GM12878 (cell line): ENCODE data around the gene CDH4. TPM values are rescaled to one million over a fixed set of nuclear protein-coding genes. Genes with fewer than 3 reads are reported as not detected.

Experiments used
- ATAC-seq: fragments of 200-7000 bp; cut with Tn5 transposase; 3 replicates; pipeline ENCODE4 v1.9.1; 2020; ENCODE audit warnings: mild to moderate bottlenecking, moderate library complexity
- BruUV-seq: library from RNA; stranded (reverse); fragments of 400-500 nt; replicated peaks from 2 replicates; lab custom pipeline; 2021; lab: Mats Ljungman, UMichigan
- CTCF ChIA-PET: fragments of 300-600 bp; sonication (Branson Sonifier 250); formaldehyde crosslinking; extraction: SDS; loops from one replicate; lab custom pipeline; 2021; ENCODE audit warnings: inconsistent platforms; lab: Yijun Ruan, JAX
- POLR2A ChIA-PET: fragments of 350-600 bp; formaldehyde crosslinking; extraction: SDS; loops from one replicate; lab custom pipeline; 2021; ENCODE audit warnings: inconsistent platforms; lab: Charles Lee
- RAD21 ChIA-PET: fragments of 300-600 bp; sonication (Branson Sonifier 250); formaldehyde crosslinking; loops from one replicate; lab custom pipeline; 2023; ENCODE audit warnings: antibody characterized with exemption; ENCODE audit not compliant: unreplicated experiment; lab: Charles Lee
- SMC1A ChIA-PET: fragments of 300-600 bp; sonication (Branson Sonifier 250); formaldehyde crosslinking; loops from one replicate; lab custom pipeline; 2023; ENCODE audit not compliant: unreplicated experiment, uncharacterized antibody; lab: Charles Lee
- DNase-seq: peaks from one replicate; pipeline ENCODE4 v3.0.0-alpha.2; 2011; ENCODE audit warnings: low read depth, low spot score
- FAIRE-seq: peaks from 3 replicates; lab custom pipeline; 2011; peaks lifted over from hg19 to GRCh38; lab: Jason Lieb, UNC
- H2AFZ ChIP-seq: 2 replicates; pipeline ENCODE4 v1.6.0; 2011; ENCODE audit warnings: low read depth, low read length, control low read depth; ENCODE audit not compliant: control insufficient read depth
- H3K27ac ChIP-seq: 2 replicates; pipeline ENCODE4 v1.5.1; 2011; ENCODE audit warnings: control low read depth; ENCODE audit not compliant: control insufficient read depth, insufficient read depth
- H3K27me3 ChIP-seq, 2 experiments: replicated peaks in 1 of 2; 2 replicates each; pipeline versions ENCODE4 v1.6.0 to v1.6.1; 2011; ENCODE audit warnings: low read length in 1 of 2; ENCODE audit not compliant: control insufficient read depth in 2 of 2, insufficient read depth in 2 of 2
- H3K36me3 ChIP-seq, 2 experiments: 2 replicates each; pipeline ENCODE4 v1.5.1; 2011; ENCODE audit warnings: low read length in 1 of 2; ENCODE audit not compliant: control insufficient read depth in 2 of 2, insufficient read depth in 2 of 2
- H3K4me1 ChIP-seq: 2 replicates; pipeline ENCODE4 v1.6.1; 2011; ENCODE audit warnings: mild to moderate bottlenecking, low read length, moderate library complexity, mixed read lengths; ENCODE audit not compliant: control insufficient read depth, insufficient read depth
- H3K4me2 ChIP-seq: 2 replicates; pipeline ENCODE4 v1.6.0; 2011; ENCODE audit warnings: control low read depth; ENCODE audit not compliant: control insufficient read depth, insufficient read depth
- H3K4me3 ChIP-seq: fragments of 200-600 bp; sonication (generic); 2 replicates; pipeline ENCODE4 v1.5.1; 2016
- H3K79me2 ChIP-seq: 2 replicates; pipeline ENCODE4 v1.6.0; 2011; ENCODE audit warnings: low read length; ENCODE audit not compliant: control insufficient read depth, insufficient read depth
- H3K9ac ChIP-seq: 2 replicates; pipeline ENCODE4 v1.8.0; 2011; ENCODE audit warnings: low read length, control low read depth, mixed read lengths; ENCODE audit not compliant: control insufficient read depth, insufficient read depth
- H3K9me3 ChIP-seq: replicated peaks from 3 replicates; pipeline ENCODE4 v1.5.1; 2011; ENCODE audit warnings: mild to moderate bottlenecking, low read length; ENCODE audit not compliant: control insufficient read depth, insufficient read depth
- H4K20me1 ChIP-seq: 2 replicates; pipeline ENCODE4 v1.6.0; 2011; ENCODE audit not compliant: control insufficient read depth, insufficient read depth
- CREM ChIP-seq: IDR thresholded peaks from 2 replicates; pipeline ENCODE4 v1.6.1; 2014; ENCODE audit warnings: antibody characterized with exemption, low read depth
- EP300 ChIP-seq, 2 experiments: fragments of 150-350 bp in 1 of 2; IDR thresholded peaks; 2 replicates each; pipeline ENCODE4 v1.6.1; 2011 to 2012; ENCODE audit warnings: low read depth in 2 of 2, low read length in 2 of 2, borderline replicate concordance in 1 of 2, improper control_type of control experiment in 1 of 2, inconsistent platforms in 1 of 2; ENCODE audit not compliant: control insufficient read depth in 1 of 2
- KAT2A ChIP-seq: conservative IDR thresholded peaks from 2 replicates; pipeline ENCODE4 v1.6.1; 2011; ENCODE audit warnings: low read depth, low read length; ENCODE audit not compliant: control insufficient read depth
- NBN ChIP-seq: fragments of 450-650 bp; IDR thresholded peaks from 2 replicates; pipeline ENCODE4 v1.6.1; 2016
- NFXL1 ChIP-seq: fragments of 450-650 bp; IDR thresholded peaks from 2 replicates; pipeline ENCODE4 v1.6.1; 2017; ENCODE audit warnings: antibody characterized with exemption, mild to moderate bottlenecking, borderline replicate concordance
- NFYB ChIP-seq: IDR thresholded peaks from 2 replicates; pipeline ENCODE4 v1.6.1; 2011; ENCODE audit warnings: low read depth, mild to moderate bottlenecking, low read length, improper control_type of control experiment, moderate library complexity; ENCODE audit not compliant: insufficient read depth
- NR2C1 ChIP-seq: fragments of 450-650 bp; IDR thresholded peaks from 2 replicates; pipeline ENCODE4 v1.6.1; 2017; ENCODE audit warnings: antibody characterized with exemption, mild to moderate bottlenecking, moderate library complexity
- POLR2A ChIP-seq: IDR thresholded peaks from 2 replicates; pipeline ENCODE4 v1.6.1; 2011; ENCODE audit warnings: low read depth, mild to moderate bottlenecking, low read length
- SMAD5 ChIP-seq: IDR thresholded peaks from 2 replicates; pipeline ENCODE4 v1.6.1; 2016; ENCODE audit warnings: antibody characterized with exemption, low read depth
- SRF ChIP-seq, 2 experiments: IDR thresholded peaks; 2 replicates each; pipeline ENCODE4 v1.6.1; 2011; ENCODE audit warnings: low read depth in 2 of 2, low read length in 2 of 2, mild to moderate bottlenecking in 1 of 2, moderate library complexity in 1 of 2
- USF1 ChIP-seq: IDR thresholded peaks from 2 replicates; pipeline ENCODE4 v1.6.1; 2011; ENCODE audit warnings: borderline replicate concordance, low read depth, mild to moderate bottlenecking, moderate library complexity, mixed read lengths, low read length; ENCODE audit not compliant: insufficient read depth; ENCODE audit errors: extremely low read length
- YBX1 ChIP-seq: fragments of 450-650 bp; IDR thresholded peaks from 2 replicates; pipeline ENCODE4 v1.6.1; 2016; ENCODE audit warnings: antibody characterized with exemption
- ZNF207 ChIP-seq: fragments of 450-650 bp; IDR thresholded peaks from 2 replicates; pipeline ENCODE4 v1.6.1; 2014; ENCODE audit warnings: antibody characterized with exemption, mild to moderate bottlenecking, borderline replicate concordance
- WGBS: methylation state at CpG from one replicate; pipeline ENCODE4 v1.1.6; 2016; ENCODE audit warnings: low lambda C conversion rate; ENCODE audit not compliant: insufficient replicate concordance, insufficient coverage; ENCODE audit errors: missing lambda C conversion rate; 5-methylcytosine and 5-hydroxymethylcytosine counted together
- in situ Hi-C: fragments of 300-500 bp; cut with MboI; formaldehyde crosslinking; loops from 9 replicates; pipeline ENCODE4 v1.14.3; 2018; ENCODE audit warnings: mixed read lengths
- intact Hi-C: fragments of 100-400 bp; cut with micrococcal nuclease; formaldehyde crosslinking; loops from one replicate; pipeline ENCODE4 v1.14.2; 2022; ENCODE audit not compliant: unreplicated experiment
- polyA plus RNA-seq, 11 experiments: library from polyadenylated mRNA; depleted of rRNA in 4 of 11; unstranded in 6 of 11; stranded (reverse) in 5 of 11; fragments of >200 nt; fragmentation: Nextera tagmentation in 4 of 11; fragmentation: Illumina TruSeq in 1 of 11; extraction: Ambion mirVana in 4 of 11; extraction: Trizol in 1 of 11; gene quantifications; 1 replicate in 1 of 11; 2 replicates in 10 of 11; pipeline versions ENCODE4 v1.2.1 to v1.2.3, GENCODE V29; 2011 to 2016; ENCODE audit warnings: inconsistent platforms in 2 of 11, missing spikeins in 2 of 11, low read depth in 1 of 11
- total RNA-seq, 4 experiments: library from RNA; depleted of rRNA in 3 of 4; stranded (reverse); fragments of >200 nt in 3 of 4; fragmentation: Illumina TruSeq in 1 of 4; extraction: Trizol in 1 of 4; gene quantifications; 2 replicates each; pipeline versions ENCODE4 v1.2.1 to v1.2.3, GENCODE V29; 2013 to 2021
- TF ChIP-seq, protein P1 (sequence below): fragments of 450-650 bp; formaldehyde crosslinking; IDR thresholded peaks from 2 replicates; pipeline ENCODE4 v1.4.0; 2020; ENCODE audit warnings: mild to moderate bottlenecking, moderate library complexity
- TF ChIP-seq, protein P2 (sequence below): fragments of 450-650 bp; IDR thresholded peaks from 2 replicates; pipeline ENCODE4 v1.6.1; 2014; ENCODE audit warnings: mild to moderate bottlenecking

CDH4 gene
- total and polyA plus RNA-seq, 10 of the 15 experiments (the other 5 are each of a cell fraction or from before 2014, with no cell fraction given) = not detected

- no peak for TF ChIP-seq USF1
- TF ChIP-seq CREM = no peak
- no peak for TF ChIP-seq EP300 (IDR thresholded peaks at IDR 0.05; ENCODE audit: borderline replicate concordance in 1 of 2, control insufficient read depth in 1 of 2, low read depth in 2 of 2, low read length in 2 of 2)
- no peak for TF ChIP-seq ZNF207
- TF ChIP-seq KAT2A = no peak
- no peak for TF ChIP-seq NBN
These were observed 224.9 kb downstream of the CDH4 start (continued) for GRCh38 chr20:61476956-61477355.

- H3K36me3 ChIP-seq = no peaks in the 10 kb centered on the region
- no peak overlapping the region for H3K4me3 ChIP-seq
- DNase-seq = no peak
- H3K9ac ChIP-seq = no peak overlapping the region
- BruUV-seq = no TSS peak
- no peak for FAIRE-seq
- no peaks in the 10 kb centered on the region; the same call in 2 of the 3 replicates for H3K9me3 ChIP-seq
- ChIA-PET POLR2A (no interaction called here), RAD21 (no interaction called here), SMC1A (no interaction called here), CTCF (no interaction called here)
- no peak overlapping the region for H2AFZ ChIP-seq
- H3K79me2 ChIP-seq = no peaks in the 10 kb centered on the region
- no peaks in the 10 kb centered on the region for H3K4me1 ChIP-seq
- 35% methylated on average over 9 of the region's 9 CpGs for WGBS
- no peaks in the 10 kb centered on the region for H3K27me3 ChIP-seq
- in situ Hi-C loops (loop anchor here (25.0 kb wide), 1 partner anchor 610 kb away; no protein-coding TSS in a partner anchor), intact Hi-C loops (no loop called here)
- H3K4me2 ChIP-seq = no peak overlapping the region
- no peak for ATAC-seq
- H4K20me1 ChIP-seq = no peaks in the 10 kb centered on the region
- H3K27ac ChIP-seq = no peak overlapping the region
- TF ChIP-seq SRF (IDR thresholded peaks at IDR 0.05; ENCODE audit: low read depth in 2 of 2, low read length in 2 of 2) = no peak
- TF ChIP-seq, protein P1, sequence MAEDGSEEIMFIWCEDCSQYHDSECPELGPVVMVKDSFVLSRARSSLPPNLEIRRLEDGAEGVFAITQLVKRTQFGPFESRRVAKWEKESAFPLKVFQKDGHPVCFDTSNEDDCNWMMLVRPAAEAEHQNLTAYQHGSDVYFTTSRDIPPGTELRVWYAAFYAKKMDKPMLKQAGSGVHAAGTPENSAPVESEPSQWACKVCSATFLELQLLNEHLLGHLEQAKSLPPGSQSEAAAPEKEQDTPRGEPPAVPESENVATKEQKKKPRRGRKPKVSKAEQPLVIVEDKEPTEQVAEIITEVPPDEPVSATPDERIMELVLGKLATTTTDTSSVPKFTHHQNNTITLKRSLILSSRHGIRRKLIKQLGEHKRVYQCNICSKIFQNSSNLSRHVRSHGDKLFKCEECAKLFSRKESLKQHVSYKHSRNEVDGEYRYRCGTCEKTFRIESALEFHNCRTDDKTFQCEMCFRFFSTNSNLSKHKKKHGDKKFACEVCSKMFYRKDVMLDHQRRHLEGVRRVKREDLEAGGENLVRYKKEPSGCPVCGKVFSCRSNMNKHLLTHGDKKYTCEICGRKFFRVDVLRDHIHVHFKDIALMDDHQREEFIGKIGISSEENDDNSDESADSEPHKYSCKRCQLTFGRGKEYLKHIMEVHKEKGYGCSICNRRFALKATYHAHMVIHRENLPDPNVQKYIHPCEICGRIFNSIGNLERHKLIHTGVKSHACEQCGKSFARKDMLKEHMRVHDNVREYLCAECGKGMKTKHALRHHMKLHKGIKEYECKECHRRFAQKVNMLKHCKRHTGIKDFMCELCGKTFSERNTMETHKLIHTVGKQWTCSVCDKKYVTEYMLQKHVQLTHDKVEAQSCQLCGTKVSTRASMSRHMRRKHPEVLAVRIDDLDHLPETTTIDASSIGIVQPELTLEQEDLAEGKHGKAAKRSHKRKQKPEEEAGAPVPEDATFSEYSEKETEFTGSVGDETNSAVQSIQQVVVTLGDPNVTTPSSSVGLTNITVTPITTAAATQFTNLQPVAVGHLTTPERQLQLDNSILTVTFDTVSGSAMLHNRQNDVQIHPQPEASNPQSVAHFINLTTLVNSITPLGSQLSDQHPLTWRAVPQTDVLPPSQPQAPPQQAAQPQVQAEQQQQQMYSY (CRISPR knock-in tag) = no peak
- TF ChIP-seq POLR2A = no peak
- no peak for TF ChIP-seq KAT2A
- no peak for TF ChIP-seq NR2C1
- no peak for TF ChIP-seq NFXL1
- TF ChIP-seq ZNF207 = no peak
- TF ChIP-seq, protein P2, sequence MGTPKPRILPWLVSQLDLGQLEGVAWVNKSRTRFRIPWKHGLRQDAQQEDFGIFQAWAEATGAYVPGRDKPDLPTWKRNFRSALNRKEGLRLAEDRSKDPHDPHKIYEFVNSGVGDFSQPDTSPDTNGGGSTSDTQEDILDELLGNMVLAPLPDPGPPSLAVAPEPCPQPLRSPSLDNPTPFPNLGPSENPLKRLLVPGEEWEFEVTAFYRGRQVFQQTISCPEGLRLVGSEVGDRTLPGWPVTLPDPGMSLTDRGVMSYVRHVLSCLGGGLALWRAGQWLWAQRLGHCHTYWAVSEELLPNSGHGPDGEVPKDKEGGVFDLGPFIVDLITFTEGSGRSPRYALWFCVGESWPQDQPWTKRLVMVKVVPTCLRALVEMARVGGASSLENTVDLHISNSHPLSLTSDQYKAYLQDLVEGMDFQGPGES = no peak
- TF ChIP-seq NFYB = no peak
- no peak for TF ChIP-seq YBX1
- TF ChIP-seq SMAD5 = no peak
These were observed 225.4 kb downstream of the CDH4 start for GRCh38 chr20:61477451-61477861.
